Natural killer cell (primary cell): ENCODE results near the gene SNX14. TPM values are rescaled to one million over a fixed set of nuclear protein-coding genes. Genes with fewer than 3 reads are reported as not detected.

Experiments used
- total RNA-seq, 4 donors: library from RNA; stranded (reverse); fragments of 120-200 nt in 1 of 4; gene quantifications; one replicate each; pipeline versions ENCODE4 v1.2.3 to v1.2.4, GENCODE V29; 2013 to 2022

SNX14 gene
- total RNA-seq, 3 donors from 2014 or later (not counting 1 experiment from before 2014, with no cell fraction given) = 73.0 to 109 (median 80.3) TPM

Other genes starting within 250 kb of the SNX14 start
- under 1 TPM in 2 of 3 donors, not detected in 1; 0.57 to 0.70 TPM for gene NT5E, start 143.8 kb downstream of the SNX14 start, total RNA-seq
- 10 to 100 TPM; 65.8 to 99.1 (median 80.9) TPM for gene SYNCRIP, start 49.0 kb upstream of the SNX14 start, total RNA-seq